HepG2 (cell line): Measurements from ENCODE around the gene SLC25A45. TPM values are rescaled to one million over a fixed set of nuclear protein-coding genes. Genes with fewer than 3 reads are reported as not detected.

Experiments
- ARID2 ChIP-seq: sonication (generic); formaldehyde crosslinking; IDR thresholded peaks from 2 replicates; pipeline ENCODE4 v1.8.1; 2022; ENCODE audit warnings: mild to moderate bottlenecking, missing genetic modification reagents, borderline replicate concordance
- ARNT ChIP-seq: fragments of 450-650 bp; IDR thresholded peaks from 2 replicates; pipeline ENCODE4 v1.6.1; 2017
- ATF5 ChIP-seq: sonication (generic); formaldehyde crosslinking; IDR thresholded peaks from 2 replicates; pipeline ENCODE4 v1.4.0; 2020; ENCODE audit warnings: mild to moderate bottlenecking, low read depth, missing genetic modification reagents
- HNF4A ChIP-seq: sonication (generic); formaldehyde crosslinking; IDR thresholded peaks from 2 replicates; pipeline ENCODE4 v1.4.0; 2020; ENCODE audit warnings: missing genetic modification reagents
- HOXD1 ChIP-seq: sonication (generic); formaldehyde crosslinking; IDR thresholded peaks from 2 replicates; pipeline ENCODE4 v1.5.0; 2020; ENCODE audit warnings: missing genetic modification reagents
- KDM4B ChIP-seq: sonication (generic); formaldehyde crosslinking; IDR thresholded peaks from 2 replicates; pipeline ENCODE4 v1.4.0; 2020; ENCODE audit warnings: missing genetic modification reagents
- MTERF4 ChIP-seq: sonication (generic); formaldehyde crosslinking; IDR thresholded peaks from 2 replicates; pipeline ENCODE4 v1.8.0; 2023; ENCODE audit warnings: mild to moderate bottlenecking, missing genetic modification reagents
- MYPOP ChIP-seq: sonication (generic); formaldehyde crosslinking; IDR thresholded peaks from 2 replicates; pipeline ENCODE4 v1.8.1; 2023; ENCODE audit warnings: mild to moderate bottlenecking, moderate library complexity, missing genetic modification reagents
- NFYB ChIP-seq: sonication (generic); formaldehyde crosslinking; IDR thresholded peaks from 2 replicates; pipeline ENCODE4 v1.4.0; 2020; ENCODE audit warnings: missing genetic modification reagents
- SAP130 ChIP-seq: IDR thresholded peaks from 2 replicates; pipeline ENCODE4 v1.6.1; 2016; ENCODE audit warnings: low read depth
- SP4 ChIP-seq: sonication (generic); formaldehyde crosslinking; IDR thresholded peaks from 2 replicates; pipeline ENCODE4 v1.8.1; 2023; ENCODE audit warnings: mild to moderate bottlenecking, missing genetic modification reagents
- SRF ChIP-seq: IDR thresholded peaks from 2 replicates; pipeline ENCODE4 v1.6.1; 2011; ENCODE audit warnings: mild to moderate bottlenecking, low read depth, low read length, moderate library complexity
- TSC22D2 ChIP-seq: sonication (generic); formaldehyde crosslinking; IDR thresholded peaks from 2 replicates; pipeline ENCODE4 v1.5.1; 2020; ENCODE audit warnings: missing genetic modification reagents, mild to moderate bottlenecking, borderline replicate concordance
- ZFYVE20 ChIP-seq: sonication (generic); formaldehyde crosslinking; IDR thresholded peaks from 2 replicates; pipeline ENCODE4 v1.8.0; 2023; ENCODE audit warnings: low read depth, mild to moderate bottlenecking, moderate library complexity, missing genetic modification reagents, borderline replicate concordance
- ZNF260 ChIP-seq: sonication (generic); formaldehyde crosslinking; IDR thresholded peaks from 2 replicates; pipeline ENCODE4 v1.4.0; 2020; ENCODE audit warnings: missing genetic modification reagents, low read depth, mild to moderate bottlenecking, borderline replicate concordance
- ZNF280B ChIP-seq: sonication (generic); formaldehyde crosslinking; IDR thresholded peaks from 2 replicates; pipeline ENCODE4 v1.5.0; 2020; ENCODE audit warnings: missing genetic modification reagents, mild to moderate bottlenecking, borderline replicate concordance
- ZNF446 ChIP-seq: sonication (generic); formaldehyde crosslinking; IDR thresholded peaks from 2 replicates; pipeline ENCODE4 v1.5.0; 2020; ENCODE audit warnings: mild to moderate bottlenecking, missing genetic modification reagents
- ZNF530 ChIP-seq: sonication (generic); formaldehyde crosslinking; IDR thresholded peaks from 2 replicates; pipeline ENCODE4 v1.5.0; 2020; ENCODE audit warnings: low read depth, mild to moderate bottlenecking, missing genetic modification reagents
- ZNF784 ChIP-seq: sonication (generic); formaldehyde crosslinking; IDR thresholded peaks from 2 replicates; pipeline ENCODE4 v1.5.1; 2020; ENCODE audit warnings: missing genetic modification reagents, mild to moderate bottlenecking, borderline replicate concordance
- polyA plus RNA-seq, 8 experiments: library from polyadenylated mRNA; depleted of rRNA in 3 of 8; stranded (reverse) in 7 of 8; unstranded in 1 of 8; fragments of >200 nt; fragmentation: Illumina TruSeq in 4 of 8; extraction: Trizol in 4 of 8; gene quantifications; 2 replicates each; pipeline versions ENCODE4 v1.2.1 to v1.2.3, GENCODE V29; 2011 to 2016; ENCODE audit warnings: low read depth in 4 of 8, missing spikeins in 1 of 8, mixed read lengths in 1 of 8; ENCODE audit not compliant: insufficient read depth in 1 of 8
- total RNA-seq, 5 experiments: library from RNA; depleted of rRNA; stranded (reverse); fragments of >200 nt; fragmentation: Illumina TruSeq; extraction: Trizol; gene quantifications; 2 replicates each; pipeline ENCODE4 v1.2.3, GENCODE V29; 2016; ENCODE audit warnings: low read depth in 1 of 5
- TF ChIP-seq, protein P1 (sequence below): sonication (generic); formaldehyde crosslinking; IDR thresholded peaks from 2 replicates; pipeline ENCODE4 v1.5.0; 2020; ENCODE audit warnings: missing genetic modification reagents
- TF ChIP-seq, protein P2 (sequence below): sonication (generic); formaldehyde crosslinking; IDR thresholded peaks from 2 replicates; pipeline ENCODE4 v1.4.0; 2020; ENCODE audit warnings: mild to moderate bottlenecking, missing genetic modification reagents

The SLC25A45 gene
- total and polyA plus RNA-seq, 2 of the 13 experiments (the other 11 are each of a cell fraction or from before 2014, with no cell fraction given), result 1.2 to 3.4 TPM

GRCh38 chr11:65357856-65358356 is 24.5 kb downstream of the SLC25A45 start (continued):
- TF ChIP-seq, protein P1, sequence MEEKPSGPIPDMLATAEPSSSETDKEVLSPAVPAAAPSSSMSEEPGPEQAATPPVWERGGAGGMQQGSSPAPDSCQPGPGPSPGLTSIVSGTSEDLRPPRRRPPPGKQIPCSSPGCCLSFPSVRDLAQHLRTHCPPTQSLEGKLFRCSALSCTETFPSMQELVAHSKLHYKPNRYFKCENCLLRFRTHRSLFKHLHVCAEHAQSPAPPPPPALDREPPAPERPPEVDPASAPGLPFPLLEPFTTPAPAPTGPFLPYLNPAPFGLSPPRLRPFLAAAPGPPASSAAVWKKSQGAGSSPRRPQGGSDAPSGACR (CRISPR knock-in tag), result peak; percentile 65; the same call in 1 of the 2 replicates
- TF ChIP-seq ZNF280B, result no peak
- TF ChIP-seq MYPOP (CRISPR knock-in tag), result no peak; the same call in 1 of the 2 replicates
- no peak for TF ChIP-seq ZNF784 (CRISPR knock-in tag)
- TF ChIP-seq SAP130 (CRISPR knock-in tag), result peak; percentile 77
- no peak for TF ChIP-seq ZNF530 (CRISPR knock-in tag)
- TF ChIP-seq ARNT, result no peak
- 0 out of 2 replicates have a peak, but pooled peaks have one; percentile 48 for TF ChIP-seq SP4
- no peak for TF ChIP-seq ARID2 (CRISPR knock-in tag)
- no peak for TF ChIP-seq ZNF446 (CRISPR knock-in tag)
- no peak for TF ChIP-seq ATF5 (CRISPR knock-in tag)
- TF ChIP-seq HOXD1, result no peak
- TF ChIP-seq HNF4A (CRISPR knock-in tag), result peak; percentile 99
- no peak for TF ChIP-seq TSC22D2 (CRISPR knock-in tag)
- peak; percentile 81 for TF ChIP-seq NFYB (CRISPR knock-in tag)
- no peak for TF ChIP-seq ZNF260 (CRISPR knock-in tag)
- TF ChIP-seq ZFYVE20, result no peak
- TF ChIP-seq MTERF4 (CRISPR knock-in tag), result no peak
- no peak for TF ChIP-seq SRF
- no peak for TF ChIP-seq KDM4B (CRISPR knock-in tag)
- TF ChIP-seq, protein P2, sequence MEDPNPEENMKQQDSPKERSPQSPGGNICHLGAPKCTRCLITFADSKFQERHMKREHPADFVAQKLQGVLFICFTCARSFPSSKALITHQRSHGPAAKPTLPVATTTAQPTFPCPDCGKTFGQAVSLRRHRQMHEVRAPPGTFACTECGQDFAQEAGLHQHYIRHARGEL (CRISPR knock-in tag), result no peak
